Lung (tissue), 12 donors: ENCODE data around the gene SLTM. TPM values are rescaled to one million over a fixed set of nuclear protein-coding genes. Genes with fewer than 3 reads are reported as not detected.

Experiments used
- ATAC-seq: fragments of 200-7000 bp; cut with Tn5 transposase; one replicate; pipeline ENCODE4 v1.9.1; 2020; ENCODE audit warnings: moderate number of reproducible peaks; ENCODE audit not compliant: insufficient read depth, low FRiP score
- DNase-seq, 3 donors: peaks; one replicate each; pipeline ENCODE4 v3.0.0-alpha.2; 2013 to 2017
- H3K27ac ChIP-seq, 2 donors: one replicate each; pipeline ENCODE4 v1.5.1; 2013; ENCODE audit warnings: mild to moderate bottlenecking in 2 of 2, moderate library complexity in 2 of 2, control low read depth in 1 of 2, inconsistent platforms in 1 of 2, low read depth in 1 of 2, low read length in 1 of 2
- H3K27me3 ChIP-seq, 3 donors: one replicate each; pipeline ENCODE4 v1.5.1; 2013; ENCODE audit warnings: low read length in 2 of 3; ENCODE audit not compliant: control insufficient read depth in 3 of 3, insufficient read depth in 3 of 3
- H3K36me3 ChIP-seq, 4 donors: one replicate each; pipeline ENCODE4 v1.5.1; 2013; ENCODE audit warnings: low read length in 4 of 4, mild to moderate bottlenecking in 1 of 4, moderate library complexity in 1 of 4; ENCODE audit not compliant: control insufficient read depth in 4 of 4, insufficient read depth in 4 of 4
- H3K4me1 ChIP-seq, 5 donors: one replicate each; pipeline ENCODE4 v1.5.1; 2013; ENCODE audit warnings: low read length in 5 of 5, mild to moderate bottlenecking in 2 of 5, moderate library complexity in 1 of 5; ENCODE audit not compliant: control insufficient read depth in 5 of 5, insufficient read depth in 5 of 5
- H3K4me3 ChIP-seq: one replicate; pipeline ENCODE4 v1.5.1; 2013; ENCODE audit warnings: mild to moderate bottlenecking, control low read depth, moderate library complexity
- H3K9ac ChIP-seq, 2 donors: one replicate each; pipeline ENCODE4 v1.5.1; 2013; ENCODE audit warnings: low read length in 2 of 2, control low read depth in 1 of 2; ENCODE audit not compliant: insufficient read depth in 1 of 2
- H3K9me3 ChIP-seq, 4 donors: one replicate each; pipeline ENCODE4 v1.5.1; 2013; ENCODE audit warnings: low read length in 3 of 4, mild to moderate bottlenecking in 1 of 4, moderate library complexity in 1 of 4; ENCODE audit not compliant: control insufficient read depth in 4 of 4, insufficient read depth in 3 of 4
- CTCF ChIP-seq: IDR thresholded peaks from 2 replicates; pipeline ENCODE4 v1.5.1; 2012; ENCODE audit warnings: mild to moderate bottlenecking; ENCODE audit errors: control extremely low read depth, extremely low read depth
- WGBS, 2 donors: extraction: QIAGEN DNeasy Blood & Tissue Kit; methylation state at CpG; one replicate each; pipeline ENCODE4 v1.1.7; 2013; 5-methylcytosine and 5-hydroxymethylcytosine counted together
- polyA plus RNA-seq, 2 donors: library from polyadenylated mRNA; stranded (reverse); fragments of 200-250 nt; gene quantifications; one replicate each; pipeline ENCODE4 v1.2.1, GENCODE V29; 2013
- total RNA-seq, 2 donors: library from RNA; depleted of rRNA in 1 of 2; stranded (reverse); fragments of >200 nt in 1 of 2; gene quantifications; one replicate each; pipeline ENCODE4 v1.2.1, GENCODE V29; 2014 to 2021
- donor health status: control.
- donor health status: control.
- donor health status: Bipolar disorder and iron deficiency.
- donor health status: healthy.
- donor health status: DM: yes; HTN: yes; CAD: no.

The SLTM gene
- total and polyA plus RNA-seq, 4 donors: 46.0 to 164 (median 67.4) TPM

- no peak overlapping the region for H3K4me3 ChIP-seq
- H3K9ac ChIP-seq: no peak overlapping the region
- ATAC-seq (no peak), DNase-seq (no peak)
- H3K4me1 ChIP-seq: peaks cover 0 to 4% (median 0%) of the 10 kb centered on the region in 5 donors
- peaks cover 3 to 21% (median 16%) of the 10 kb centered on the region in 4 donors for H3K36me3 ChIP-seq
- no peak overlapping the region for H3K27ac ChIP-seq
- H3K9me3 ChIP-seq: no peaks in the 10 kb centered on the region
- 94 to 97% methylated on average over 6 of the region's 6 CpGs for WGBS, 2 donors
- no peaks in the 10 kb centered on the region for H3K27me3 ChIP-seq
- no peak for TF ChIP-seq CTCF
These were observed 24.7 kb downstream of the SLTM start for GRCh38 chr15:58908550-58909309.

GRCh38 chr15:58900631-58901030, 32.8 kb downstream of the SLTM start:
- H3K27me3 ChIP-seq: no peaks in the 10 kb centered on the region
- DNase-seq (no peak), ATAC-seq (no peak)
- H3K4me3 ChIP-seq: no peak overlapping the region
- peaks cover 16 to 30% (median 20%) of the 10 kb centered on the region in 4 donors for H3K36me3 ChIP-seq
- WGBS, 2 donors: 82 to 86% methylated on average over 3 of the region's 3 CpGs
- no peak for TF ChIP-seq CTCF
- no peak overlapping the region for H3K9ac ChIP-seq
- H3K9me3 ChIP-seq: no peaks in the 10 kb centered on the region
- no peaks in the 10 kb centered on the region for H3K4me1 ChIP-seq
- no peak overlapping the region for H3K27ac ChIP-seq

DNA sequence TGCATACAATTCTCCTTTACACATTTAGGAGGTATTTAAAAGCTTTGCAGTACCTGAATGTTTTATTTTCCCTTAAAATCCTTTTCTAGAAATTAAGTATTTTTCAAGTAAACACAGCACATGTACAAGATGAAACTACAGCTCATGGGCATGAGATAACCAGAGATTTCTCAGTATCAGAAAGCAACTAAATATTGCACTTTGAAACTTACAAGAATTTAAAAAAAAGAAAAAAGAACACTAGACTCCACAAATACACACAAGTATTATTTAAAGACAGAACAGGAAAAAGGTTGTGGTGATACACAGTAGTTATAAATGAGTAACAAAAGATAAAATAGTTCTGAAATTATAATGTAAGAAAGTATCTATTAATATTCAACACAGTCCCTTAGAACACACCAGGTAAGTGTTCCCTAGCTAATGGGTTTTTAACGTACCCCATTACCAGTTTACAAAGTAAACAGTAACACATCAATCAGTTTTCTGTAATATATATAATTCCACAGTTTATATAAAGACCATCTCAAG, 35.3 kb downstream of the SLTM start:
- no peak overlapping the region for H3K9ac ChIP-seq
- WGBS, 2 donors: 87 to 88% methylated on average over 1 of the region's 1 CpG
- TF ChIP-seq CTCF: no peak
- no peak for DNase-seq
- H3K9me3 ChIP-seq: no peaks in the 10 kb centered on the region
- no peak overlapping the region for H3K4me3 ChIP-seq
- H3K27me3 ChIP-seq: no peaks in the 10 kb centered on the region
- H3K4me1 ChIP-seq: no peaks in the 10 kb centered on the region
- no peak overlapping the region for H3K27ac ChIP-seq
- no peak for ATAC-seq
- H3K36me3 ChIP-seq: peaks cover 21 to 38% (median 24%) of the 10 kb centered on the region in 4 donors
